ENCODE measurements around the gene SDCCAG8.

SDCCAG8 gene

DNA sequence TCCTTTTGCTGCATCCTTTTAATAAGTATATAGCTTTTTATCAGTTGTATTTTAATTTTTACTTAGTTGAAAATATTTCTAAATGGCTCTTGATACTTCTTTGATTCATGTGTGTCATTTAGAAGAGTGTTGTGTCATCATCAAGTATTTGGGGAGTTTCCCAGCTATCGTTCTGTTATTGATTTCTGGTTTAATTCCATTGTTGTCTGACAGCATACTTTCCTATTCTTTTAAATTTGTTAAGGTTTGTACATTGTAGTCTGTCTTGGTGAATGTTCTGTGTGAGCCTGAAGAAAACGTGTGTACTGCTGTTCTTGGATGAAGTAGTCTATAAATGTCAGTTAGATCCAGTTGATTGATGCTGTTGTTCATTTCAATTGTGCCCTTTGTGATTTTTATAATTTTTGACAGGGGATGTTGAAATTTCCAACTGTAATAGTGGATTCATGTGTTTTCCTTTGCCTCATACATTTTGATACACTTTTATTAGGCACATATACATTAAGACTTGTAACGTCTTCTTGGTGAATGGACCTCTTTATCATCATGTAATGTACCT, 24.8 kb downstream of the SDCCAG8 start:
- no peak for DNase-seq (ENCODE audit: insufficient read length, low spot score)
- FAIRE-seq: no peak

DNA sequence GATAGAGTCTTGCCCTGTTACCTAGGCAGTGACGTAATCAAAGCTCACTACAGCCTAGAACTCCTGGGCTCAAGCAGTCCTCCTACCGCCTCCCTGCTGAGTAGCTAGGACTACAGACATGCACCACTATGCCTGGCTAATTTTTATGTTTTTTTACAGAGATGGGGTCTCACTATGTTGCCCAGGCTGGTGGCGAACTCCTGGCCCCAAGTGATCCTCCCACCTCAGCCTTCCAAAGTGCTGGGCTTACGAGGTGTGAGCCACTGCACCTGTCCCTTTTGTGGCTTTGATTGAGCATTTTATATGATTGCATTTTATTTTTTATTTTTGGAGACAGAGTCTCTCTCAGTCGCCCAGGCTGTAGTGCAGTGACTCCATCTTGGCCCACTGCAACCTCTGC, 25.8 kb downstream of the SDCCAG8 start:
- no peak for FAIRE-seq

GRCh38 chr1:243286409-243287122, 30.7 kb downstream of the SDCCAG8 start:
- FAIRE-seq (no peak), DNase-seq (ENCODE audit: insufficient read length, low spot score) (no peak)

More for the DNA sequence above, 25.8 kb downstream of the SDCCAG8 start:
- no peak for DNase-seq (ENCODE audit: insufficient read length, low spot score)

DNA sequence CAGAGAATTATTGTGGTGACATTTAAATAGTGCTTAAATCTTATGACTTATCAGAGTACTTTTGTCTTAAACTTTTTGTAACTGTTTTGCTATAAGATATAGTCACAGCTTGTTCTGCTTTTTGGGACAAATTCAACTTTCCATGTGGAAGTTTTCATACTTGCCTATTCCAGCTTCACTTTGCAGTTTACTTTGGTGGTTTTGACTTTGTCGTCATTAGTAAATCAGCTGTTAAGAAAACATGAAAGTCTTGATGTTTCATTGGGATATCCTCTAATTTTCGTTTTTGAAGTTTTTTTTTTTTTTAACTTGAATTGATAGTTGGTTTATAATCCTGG, 31.3 kb downstream of the SDCCAG8 start:
- no peak for FAIRE-seq
- DNase-seq (ENCODE audit: insufficient read length, low spot score): no peak

GRCh38 chr1:243287652-243288051, 31.8 kb downstream of the SDCCAG8 start:
- DNase-seq (ENCODE audit: insufficient read length, low spot score) (no peak), FAIRE-seq (peak; percentile 77)

- DNase-seq (ENCODE audit: insufficient read length, low spot score) (no peak), FAIRE-seq (no peak)
Observed at GRCh38 chr1:243288062-243288461, 32.2 kb downstream of the SDCCAG8 start.

- no peak for FAIRE-seq
- DNase-seq (ENCODE audit: insufficient read length, low spot score): no peak
Observed at GRCh38 chr1:243291292-243291691, 35.5 kb downstream of the SDCCAG8 start.

DNA sequence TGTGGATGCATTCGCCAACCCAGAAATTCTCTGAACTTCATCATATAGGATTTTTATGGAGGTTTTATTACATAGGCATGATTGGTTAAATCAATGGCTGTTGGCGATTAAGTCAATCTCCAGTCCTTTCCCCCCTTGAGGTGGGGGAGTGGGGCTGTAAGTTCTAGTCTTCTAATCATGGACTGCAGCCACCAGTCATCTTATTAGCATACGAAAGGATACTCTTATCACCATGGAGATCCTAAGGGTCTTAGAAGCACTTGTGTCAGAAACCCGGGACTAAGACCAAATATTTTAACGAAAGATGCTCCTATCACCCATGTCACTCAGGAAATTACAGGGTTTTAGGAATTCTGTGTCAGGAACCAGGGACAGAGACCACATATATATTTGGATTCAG, 36.3 kb downstream of the SDCCAG8 start:
- FAIRE-seq (no peak), DNase-seq (ENCODE audit: insufficient read length, low spot score) (no peak)

DNA sequence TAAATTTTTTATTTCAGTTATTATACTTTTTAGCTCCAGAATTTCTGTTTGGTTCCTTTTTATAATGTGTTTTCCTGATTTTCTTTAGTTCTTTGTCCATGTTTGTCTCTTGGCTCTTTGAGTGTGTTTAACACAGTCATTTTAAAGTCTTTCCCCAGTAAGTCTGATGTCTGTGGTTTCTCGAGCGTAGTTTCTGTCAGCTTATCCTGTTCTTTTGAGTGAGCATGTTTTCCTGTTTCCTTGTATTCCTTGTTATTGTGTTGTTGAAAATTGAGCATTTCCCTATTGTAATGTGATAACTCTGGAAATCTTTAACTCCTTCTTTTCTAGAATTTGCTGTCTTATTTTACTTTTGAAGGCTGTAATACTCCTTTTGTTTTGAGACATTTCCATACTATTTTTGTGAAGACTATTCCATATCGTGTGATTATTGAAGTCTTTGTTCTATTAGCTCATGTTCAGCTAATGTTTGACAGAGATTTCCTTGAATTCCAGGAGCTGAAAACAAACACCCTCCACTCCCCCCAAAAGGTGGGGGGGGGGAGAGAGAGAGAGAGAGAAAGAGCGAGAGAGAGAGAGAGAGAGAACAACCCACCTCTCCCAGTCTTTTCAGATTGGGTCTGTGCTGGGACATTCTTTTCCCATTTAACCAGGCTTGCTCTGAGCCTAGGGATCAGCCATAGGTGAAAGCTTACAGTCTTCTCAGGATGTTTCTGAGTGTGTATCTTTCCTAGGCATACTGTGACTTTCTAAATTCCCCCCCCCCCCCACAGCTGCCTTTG, 38.3 kb downstream of the SDCCAG8 start:
- no peak for FAIRE-seq
- DNase-seq (ENCODE audit: insufficient read length, low spot score): no peak

DNA sequence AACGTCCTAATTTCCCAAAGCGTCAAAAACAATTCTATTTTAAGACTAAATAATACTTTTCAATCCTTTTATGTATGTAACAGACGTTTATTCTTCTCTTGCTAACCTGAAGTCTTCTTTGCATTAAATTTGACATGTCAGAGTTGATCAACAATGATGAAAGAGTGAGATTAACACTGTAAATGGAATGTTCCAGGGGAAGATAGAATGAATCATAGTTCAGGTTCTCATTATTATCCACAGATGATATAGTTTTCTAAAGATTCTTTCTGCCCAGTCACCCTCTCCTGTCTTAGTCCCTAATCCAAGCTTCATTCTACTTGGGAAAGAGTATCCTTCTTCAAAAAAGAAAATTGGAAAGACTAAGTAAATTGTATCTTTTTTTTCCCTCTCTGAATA, 38.9 kb downstream of the SDCCAG8 start:
- FAIRE-seq (no peak), DNase-seq (ENCODE audit: insufficient read length, low spot score) (peak; percentile 17)

DNA sequence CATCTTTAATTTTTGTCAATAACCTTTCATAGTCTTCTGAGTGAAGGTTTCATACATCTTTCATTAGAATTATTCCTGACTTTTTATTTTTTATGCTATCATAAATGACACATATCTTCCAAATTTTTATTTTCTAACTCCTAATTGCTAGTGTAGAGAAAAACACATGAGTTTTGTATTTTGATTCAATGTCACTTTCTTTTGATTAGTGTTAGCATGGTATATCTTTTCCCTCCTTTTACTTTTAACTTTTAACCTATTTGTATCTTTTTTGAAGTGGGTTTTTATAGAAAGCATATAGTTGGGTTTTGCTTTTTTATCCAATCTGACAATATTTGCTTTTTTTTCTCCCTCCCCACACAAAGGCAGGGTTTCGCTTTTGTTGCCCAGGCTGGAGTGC, 43.2 kb downstream of the SDCCAG8 start:
- no peak for DNase-seq (ENCODE audit: insufficient read length, low spot score)
- FAIRE-seq: no peak

DNA sequence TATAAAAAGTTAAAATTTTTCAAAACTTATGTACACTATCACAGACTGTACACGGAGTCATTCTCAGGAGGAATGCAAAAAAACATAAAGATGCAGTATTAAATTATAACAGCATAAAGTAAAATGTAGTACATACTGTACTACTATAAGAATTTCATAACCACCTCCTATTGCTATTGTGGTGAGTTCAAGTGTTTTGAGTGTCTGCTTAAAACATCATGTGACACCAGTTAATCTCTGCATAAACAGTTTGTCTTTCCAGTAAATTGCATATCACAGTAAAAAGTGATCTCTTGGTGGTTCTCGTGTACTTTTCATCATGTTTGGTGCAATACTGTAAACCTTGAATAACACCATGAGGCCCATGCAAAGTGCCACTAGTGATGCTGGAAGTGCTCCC, 45.2 kb downstream of the SDCCAG8 start:
- no peak for DNase-seq (ENCODE audit: insufficient read length, low spot score)
- FAIRE-seq: no peak

- FAIRE-seq: no peak
- no peak for DNase-seq (ENCODE audit: insufficient read length, low spot score)
Observed at GRCh38 chr1:243311809-243312208, 56.0 kb downstream of the SDCCAG8 start.

- DNase-seq (ENCODE audit: insufficient read length, low spot score) (no peak), FAIRE-seq (no peak)
Observed at GRCh38 chr1:243312952-243313634, 57.3 kb downstream of the SDCCAG8 start.

GRCh38 chr1:243313635-243314536, 58.0 kb downstream of the SDCCAG8 start:
- FAIRE-seq (no peak), DNase-seq (ENCODE audit: insufficient read length, low spot score) (no peak)

GRCh38 chr1:243315455-243315854, 59.6 kb downstream of the SDCCAG8 start:
- FAIRE-seq: no peak
- DNase-seq (ENCODE audit: insufficient read length, low spot score): no peak

- FAIRE-seq (no peak), DNase-seq (ENCODE audit: insufficient read length, low spot score) (no peak)
Observed at GRCh38 chr1:243315893-243316292, 60.1 kb downstream of the SDCCAG8 start.

DNA sequence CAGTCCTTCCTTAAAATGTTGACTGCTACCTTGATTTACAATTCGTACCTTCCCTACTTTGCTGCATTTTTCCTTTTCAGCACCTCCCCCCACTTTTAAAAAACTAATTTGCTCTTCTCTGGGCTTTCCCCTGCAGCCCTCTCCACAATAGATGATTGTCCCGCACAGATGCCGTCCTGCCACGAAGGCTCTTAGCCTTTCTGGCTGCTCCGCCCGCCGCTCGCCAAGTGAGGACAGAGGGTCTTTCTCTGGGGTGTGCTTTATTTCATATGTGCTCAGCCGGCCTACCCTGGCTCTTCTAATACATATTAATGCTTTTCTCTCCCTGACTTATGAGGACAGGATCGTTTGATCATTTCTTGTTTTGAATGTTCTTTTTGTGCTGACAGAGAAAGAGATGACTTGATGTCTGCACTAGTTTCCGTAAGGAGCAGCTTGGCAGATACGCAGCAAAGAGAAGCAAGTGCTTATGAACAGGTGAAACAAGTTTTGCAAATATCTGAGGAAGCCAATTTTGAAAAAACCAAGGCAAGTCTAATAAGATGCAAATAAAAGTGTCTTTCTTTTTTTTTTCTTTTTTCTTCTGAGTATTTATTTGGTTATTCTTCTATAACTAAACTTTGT, 60.6 kb downstream of the SDCCAG8 start:
- DNase-seq (ENCODE audit: insufficient read length, low spot score) (no peak), FAIRE-seq (no peak)

DNA sequence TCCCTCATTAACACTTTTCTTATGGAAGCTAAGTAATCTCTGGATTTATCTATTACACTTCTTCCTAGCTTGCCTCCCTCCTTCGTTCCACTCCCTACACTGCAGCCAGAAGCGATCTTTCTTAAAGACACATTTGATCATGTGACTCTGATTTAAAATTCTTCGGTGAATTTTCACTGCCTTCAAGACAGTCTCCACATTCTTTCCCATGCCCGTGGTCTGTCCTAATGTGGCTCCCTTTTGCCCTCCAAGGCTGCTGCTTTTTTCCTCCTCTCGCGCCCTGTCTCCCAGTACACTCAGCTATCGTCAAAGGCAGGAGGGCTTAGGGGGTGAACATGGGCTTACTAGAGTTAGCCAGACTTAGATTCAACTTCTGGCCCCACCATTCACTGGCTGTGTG, 64.4 kb downstream of the SDCCAG8 start:
- FAIRE-seq (no peak), DNase-seq (ENCODE audit: insufficient read length, low spot score) (no peak)

GRCh38 chr1:243322326-243322725, 66.5 kb downstream of the SDCCAG8 start:
- FAIRE-seq: no peak

More at GRCh38 chr1:243322326-243322725, 66.5 kb downstream of the SDCCAG8 start:
- DNase-seq (ENCODE audit: insufficient read length, low spot score): no peak
